Osteocyte (in vitro differentiated cells): Measurements from ENCODE around the gene GNAO1. TPM values are rescaled to one million over a fixed set of nuclear protein-coding genes. Genes with fewer than 3 reads are reported as not detected.

ENCODE experiments used
- DNase-seq: peaks from one replicate; pipeline ENCODE4 v3.0.0; 2021; ENCODE audit warnings: mixed read lengths; ENCODE audit not compliant: unreplicated experiment; ENCODE audit errors: extremely low spot score
- H3K27ac Mint-ChIP-seq: one replicate; pipeline ENCODE4 v1.8.0; 2021; ENCODE audit warnings: mild to moderate bottlenecking, mixed read lengths; ENCODE audit not compliant: unreplicated experiment
- H3K27me3 Mint-ChIP-seq: one replicate; pipeline ENCODE4 v1.8.0; 2021; ENCODE audit warnings: mixed read lengths; ENCODE audit not compliant: unreplicated experiment
- H3K36me3 Mint-ChIP-seq: one replicate; pipeline ENCODE4 v1.8.0; 2021; ENCODE audit warnings: mixed read lengths; ENCODE audit not compliant: unreplicated experiment
- H3K4me1 Mint-ChIP-seq: one replicate; pipeline ENCODE4 v1.8.0; 2021; ENCODE audit warnings: mixed read lengths; ENCODE audit not compliant: unreplicated experiment
- H3K4me3 Mint-ChIP-seq: one replicate; pipeline ENCODE4 v1.8.0; 2021; ENCODE audit warnings: mild to moderate bottlenecking, moderate library complexity, mixed read lengths; ENCODE audit not compliant: unreplicated experiment
- H3K9me3 Mint-ChIP-seq: one replicate; pipeline ENCODE4 v1.8.0; 2021; ENCODE audit warnings: mixed read lengths; ENCODE audit not compliant: unreplicated experiment
- CTCF ChIP-seq: fragments of 200-600 bp; sonication (generic); IDR thresholded peaks from 2 replicates; pipeline ENCODE4 v1.5.0; 2021; ENCODE audit warnings: antibody characterized with exemption, mild to moderate bottlenecking, moderate library complexity
- total RNA-seq: library from RNA; stranded (reverse); gene quantifications from 2 replicates; pipeline ENCODE4 v1.2.1, GENCODE V29; 2021

GNAO1 gene
- total RNA-seq, 1 donor from 2014 or later, result 0.56 TPM

GRCh38 chr16:56234737-56235136 is 43.4 kb downstream of the GNAO1 start:
- no peak for DNase-seq
- peaks cover 3% of the 10 kb centered on the region for H3K4me1 Mint-ChIP-seq
- no peaks in the 10 kb centered on the region for H3K9me3 Mint-ChIP-seq
- no peaks in the 10 kb centered on the region for H3K36me3 Mint-ChIP-seq
- H3K27ac Mint-ChIP-seq, result no peak overlapping the region
- TF ChIP-seq CTCF, result no peak
- H3K27me3 Mint-ChIP-seq, result peaks cover 20% of the 10 kb centered on the region
- H3K4me3 Mint-ChIP-seq, result no peak overlapping the region

- no peak for TF ChIP-seq CTCF
- no peaks in the 10 kb centered on the region for H3K36me3 Mint-ChIP-seq
- H3K27me3 Mint-ChIP-seq, result peaks cover 19% of the 10 kb centered on the region
- DNase-seq, result no peak
- H3K27ac Mint-ChIP-seq, result no peak overlapping the region
- peaks cover 3% of the 10 kb centered on the region for H3K4me1 Mint-ChIP-seq
- no peak overlapping the region for H3K4me3 Mint-ChIP-seq
- H3K9me3 Mint-ChIP-seq, result no peaks in the 10 kb centered on the region
Measured at GRCh38 chr16:56237451-56237930, 46.2 kb downstream of the GNAO1 start.

GRCh38 chr16:56238188-56238587 is 46.9 kb downstream of the GNAO1 start:
- Mint-ChIP-seq H3K4me3 (no peak overlapping the region), H3K4me1 (peaks cover 3% of the 10 kb centered on the region), H3K36me3 (no peaks in the 10 kb centered on the region), H3K27ac (no peak overlapping the region), H3K9me3 (no peaks in the 10 kb centered on the region), H3K27me3 (peaks cover 17% of the 10 kb centered on the region)
- no peak for TF ChIP-seq CTCF
- no peak for DNase-seq

- Mint-ChIP-seq H3K4me1 (peaks cover 19% of the 10 kb centered on the region), H3K27ac (no peak overlapping the region), H3K27me3 (peaks cover 8% of the 10 kb centered on the region), H3K36me3 (no peaks in the 10 kb centered on the region), H3K4me3 (no peak overlapping the region), H3K9me3 (no peaks in the 10 kb centered on the region)
- DNase-seq, result no peak
- TF ChIP-seq CTCF, result no peak
Measured at GRCh38 chr16:56241596-56241995, 50.3 kb downstream of the GNAO1 start.

GRCh38 chr16:56242740-56243139 is 51.5 kb downstream of the GNAO1 start:
- H3K9me3 Mint-ChIP-seq, result no peaks in the 10 kb centered on the region
- H3K27me3 Mint-ChIP-seq, result peaks cover 8% of the 10 kb centered on the region

More at GRCh38 chr16:56242740-56243139, 51.5 kb downstream of the GNAO1 start:
- no peak overlapping the region for H3K4me3 Mint-ChIP-seq
- no peak for TF ChIP-seq CTCF
- H3K4me1 Mint-ChIP-seq, result peaks cover 27% of the 10 kb centered on the region
- H3K27ac Mint-ChIP-seq, result no peak overlapping the region
- DNase-seq, result no peak
- no peaks in the 10 kb centered on the region for H3K36me3 Mint-ChIP-seq
